Rectal smooth muscle tissue (tissue), 1 donor: ENCODE measurements around the gene DMBX1.
A peak's percentile ranks its signal among the peaks of the same experiment; 100 is the strongest.

ENCODE experiments used
- H3K27ac ChIP-seq: one replicate; pipeline ENCODE4 v1.7.0; 2013; ENCODE audit warnings: low read depth, low read length, inconsistent platforms
- H3K27me3 ChIP-seq: one replicate; pipeline ENCODE4 v1.7.0; 2013; ENCODE audit warnings: low read length; ENCODE audit not compliant: control insufficient read depth, insufficient read depth
- H3K36me3 ChIP-seq: one replicate; pipeline ENCODE4 v1.7.0; 2013; ENCODE audit warnings: low read length; ENCODE audit not compliant: control insufficient read depth, insufficient read depth
- H3K4me1 ChIP-seq: one replicate; pipeline ENCODE4 v1.7.0; 2013; ENCODE audit warnings: low read length; ENCODE audit not compliant: control insufficient read depth, insufficient read depth
- H3K4me3 ChIP-seq: one replicate; pipeline ENCODE4 v1.7.0; 2013; ENCODE audit warnings: low read length
- H3K9ac ChIP-seq: one replicate; pipeline ENCODE4 v1.7.0; 2013; ENCODE audit warnings: low read length

Gene DMBX1

DNA sequence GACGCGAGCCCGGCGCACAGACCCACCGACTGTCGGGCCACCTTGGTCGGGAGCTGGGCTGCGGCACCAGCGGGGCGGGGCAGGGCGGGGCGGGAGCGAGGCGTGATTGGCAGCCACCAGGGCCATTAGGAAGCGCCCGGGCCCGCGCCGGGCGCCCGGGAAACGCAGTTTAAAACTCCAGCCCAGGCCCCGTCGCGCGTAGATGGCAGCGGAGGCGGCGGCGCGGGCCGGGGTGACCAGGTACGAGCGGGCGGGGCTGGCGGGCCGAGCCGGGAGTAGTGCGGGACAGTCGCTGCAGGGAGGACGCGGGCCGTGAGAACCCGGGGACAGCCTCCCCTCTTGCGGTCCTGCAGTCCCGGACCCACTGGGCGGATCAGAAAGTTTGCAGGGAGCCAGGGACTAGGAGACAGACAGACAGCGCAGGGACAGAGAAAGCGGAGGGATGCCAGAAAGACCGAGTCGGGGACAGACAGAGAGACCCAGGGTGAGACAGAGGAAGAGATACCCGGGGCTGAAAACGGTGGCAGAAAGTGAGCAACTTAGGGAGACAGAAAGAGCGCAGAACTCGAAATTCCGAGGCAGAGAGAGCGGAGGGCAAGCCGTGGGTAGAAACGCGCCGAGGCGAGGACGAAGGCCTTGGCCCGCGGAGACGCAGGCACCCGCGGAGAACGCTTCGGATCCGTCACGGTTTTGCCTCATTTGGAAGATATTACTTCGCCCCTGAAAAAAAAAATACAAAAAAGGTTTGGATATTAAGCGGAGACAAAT lies at the start of gene DMBX1:
TSS of gene DMBX1 (plus strand) at position 199 of the 768 bp plus-strand sequence. CDS start 17,175 bp downstream, outside the sequence.
- Histone ChIP-seq H3K9ac (no peak within 1 kb of the TSS), H3K27me3 (peaks cover 64% of the 10 kb centered on the region), H3K36me3 (no peaks in the 10 kb centered on the region), H3K4me3 (peak within 1 kb of the TSS; percentile 20), H3K4me1 (no peaks in the 10 kb centered on the region), H3K27ac (no peak within 1 kb of the TSS)

GRCh38 chr1:46440478-46440877 lies 49.2 kb upstream of the DMBX1 start:
- no peak overlapping the region for H3K27ac ChIP-seq
- no peak overlapping the region for H3K4me3 ChIP-seq
- H3K9ac ChIP-seq = no peak overlapping the region
- H3K27me3 ChIP-seq = peaks cover 2% of the 10 kb centered on the region
- no peaks in the 10 kb centered on the region for H3K4me1 ChIP-seq
- H3K36me3 ChIP-seq = no peaks in the 10 kb centered on the region

DNA sequence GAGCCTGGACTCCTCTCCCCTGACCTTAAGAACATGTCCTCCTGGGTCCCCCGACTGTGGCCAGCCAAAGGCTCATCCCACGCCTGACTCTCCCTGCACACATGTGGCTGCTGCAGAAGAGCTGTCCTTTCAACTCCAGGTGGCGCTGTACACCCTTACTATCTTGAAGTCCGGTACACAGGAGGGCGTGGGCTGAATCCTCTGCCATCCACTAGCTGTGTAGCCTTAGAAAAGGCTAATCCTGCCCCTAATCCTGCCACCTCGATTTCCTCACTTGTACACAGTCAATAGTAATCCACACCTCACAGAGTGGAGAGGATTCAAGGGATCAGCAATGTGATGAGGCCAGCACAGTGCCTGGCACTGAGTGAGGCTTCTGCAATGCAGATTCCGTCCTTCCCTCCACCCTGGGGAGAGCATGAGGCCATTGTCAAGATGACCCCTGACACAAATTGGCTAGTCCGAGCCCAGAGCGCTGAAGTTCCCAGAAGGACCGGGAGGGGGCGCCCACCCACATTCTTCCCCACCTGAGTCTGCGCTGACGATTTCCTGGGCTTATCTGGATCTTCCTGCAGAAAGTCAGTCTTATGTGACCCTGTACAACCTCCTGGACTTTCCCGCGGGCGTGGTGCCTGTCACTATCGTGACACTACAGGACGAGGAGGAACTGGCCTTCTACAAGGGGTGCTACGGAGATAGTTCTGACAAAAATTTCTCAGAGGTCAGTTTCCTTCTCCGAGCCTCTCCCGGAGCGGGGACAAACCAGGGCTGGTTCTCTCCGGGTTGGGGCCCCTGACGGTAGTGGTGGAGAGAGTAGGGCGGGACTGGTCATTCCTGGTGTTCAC lies 47.1 kb upstream of the DMBX1 start:
- no peak overlapping the region for H3K9ac ChIP-seq
- H3K4me3 ChIP-seq = peak overlapping the region; percentile 62
- H3K4me1 ChIP-seq = no peaks in the 10 kb centered on the region
- no peaks in the 10 kb centered on the region for H3K36me3 ChIP-seq
- H3K27ac ChIP-seq = no peak overlapping the region
- H3K27me3 ChIP-seq = peaks cover 7% of the 10 kb centered on the region

DNA sequence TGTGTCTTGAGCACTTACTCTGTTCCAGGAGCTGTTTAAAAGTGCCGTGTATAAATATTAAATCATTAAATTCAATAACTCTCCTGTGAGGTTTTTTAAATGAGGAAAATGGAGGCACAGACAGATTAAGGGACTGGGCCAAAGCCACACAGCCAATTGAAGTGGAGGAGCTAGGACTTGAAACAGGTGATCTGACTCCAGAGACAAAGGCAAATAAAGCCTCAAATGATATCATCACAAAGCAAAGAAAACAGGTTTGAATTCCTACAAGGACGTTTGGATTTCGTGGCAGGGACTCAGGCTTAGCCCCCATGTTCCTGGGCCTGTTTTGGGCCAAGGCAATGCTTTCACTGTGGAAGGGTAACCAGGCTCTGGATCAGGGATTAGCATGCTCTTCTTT lies 45.2 kb upstream of the DMBX1 start:
- no peaks in the 10 kb centered on the region for H3K36me3 ChIP-seq
- no peak overlapping the region for H3K27ac ChIP-seq
- H3K4me3 ChIP-seq = no peak overlapping the region
- no peaks in the 10 kb centered on the region for H3K4me1 ChIP-seq
- no peak overlapping the region for H3K9ac ChIP-seq
- H3K27me3 ChIP-seq = peaks cover 22% of the 10 kb centered on the region

- no peak overlapping the region for H3K4me3 ChIP-seq
- no peak overlapping the region for H3K27ac ChIP-seq
- no peak overlapping the region for H3K9ac ChIP-seq
- peaks cover 24% of the 10 kb centered on the region for H3K27me3 ChIP-seq
- H3K36me3 ChIP-seq = no peaks in the 10 kb centered on the region
- H3K4me1 ChIP-seq = no peaks in the 10 kb centered on the region
Measured at GRCh38 chr1:46445773-46446256, 43.8 kb upstream of the DMBX1 start.

- Histone ChIP-seq H3K36me3 (no peaks in the 10 kb centered on the region), H3K4me1 (no peaks in the 10 kb centered on the region), H3K4me3 (no peak overlapping the region), H3K27me3 (peaks cover 28% of the 10 kb centered on the region), H3K9ac (no peak overlapping the region), H3K27ac (no peak overlapping the region)
Measured at GRCh38 chr1:46446646-46447498, 42.8 kb upstream of the DMBX1 start.

DNA sequence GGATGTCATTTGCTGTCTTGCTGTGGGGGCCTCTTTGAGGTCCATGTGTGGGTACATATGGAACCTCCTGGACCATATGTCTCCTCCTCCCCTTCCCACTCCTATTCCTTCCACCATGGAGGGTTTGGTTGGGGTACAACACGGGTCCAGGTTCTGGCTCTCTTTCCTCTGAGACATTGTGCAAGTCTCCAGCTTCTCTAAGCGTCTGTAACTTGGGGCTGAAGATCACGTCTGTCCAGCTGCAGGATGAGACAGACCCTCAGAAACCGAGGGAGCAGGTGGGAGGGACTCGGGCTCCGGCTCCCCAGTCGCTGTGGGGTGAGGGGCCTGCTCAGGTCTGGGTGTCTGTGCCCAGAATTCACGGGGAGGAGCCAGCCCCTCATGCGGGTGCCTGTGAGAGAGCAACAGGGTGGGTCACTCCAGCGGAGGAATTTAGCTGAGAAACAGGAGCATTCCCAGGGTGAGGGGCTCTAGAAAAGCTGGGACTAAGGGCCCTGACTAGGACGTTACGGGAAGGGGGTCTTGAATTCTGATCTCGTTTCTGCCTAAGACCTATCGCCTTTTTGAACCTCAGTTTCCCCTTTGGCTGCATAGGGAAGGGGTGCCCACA lies 42.0 kb upstream of the DMBX1 start:
- H3K27me3 ChIP-seq = peaks cover 31% of the 10 kb centered on the region
- no peak overlapping the region for H3K9ac ChIP-seq
- H3K27ac ChIP-seq = no peak overlapping the region
- H3K4me3 ChIP-seq = peak overlapping the region; percentile 16
- no peaks in the 10 kb centered on the region for H3K4me1 ChIP-seq
- H3K36me3 ChIP-seq = no peaks in the 10 kb centered on the region

DNA sequence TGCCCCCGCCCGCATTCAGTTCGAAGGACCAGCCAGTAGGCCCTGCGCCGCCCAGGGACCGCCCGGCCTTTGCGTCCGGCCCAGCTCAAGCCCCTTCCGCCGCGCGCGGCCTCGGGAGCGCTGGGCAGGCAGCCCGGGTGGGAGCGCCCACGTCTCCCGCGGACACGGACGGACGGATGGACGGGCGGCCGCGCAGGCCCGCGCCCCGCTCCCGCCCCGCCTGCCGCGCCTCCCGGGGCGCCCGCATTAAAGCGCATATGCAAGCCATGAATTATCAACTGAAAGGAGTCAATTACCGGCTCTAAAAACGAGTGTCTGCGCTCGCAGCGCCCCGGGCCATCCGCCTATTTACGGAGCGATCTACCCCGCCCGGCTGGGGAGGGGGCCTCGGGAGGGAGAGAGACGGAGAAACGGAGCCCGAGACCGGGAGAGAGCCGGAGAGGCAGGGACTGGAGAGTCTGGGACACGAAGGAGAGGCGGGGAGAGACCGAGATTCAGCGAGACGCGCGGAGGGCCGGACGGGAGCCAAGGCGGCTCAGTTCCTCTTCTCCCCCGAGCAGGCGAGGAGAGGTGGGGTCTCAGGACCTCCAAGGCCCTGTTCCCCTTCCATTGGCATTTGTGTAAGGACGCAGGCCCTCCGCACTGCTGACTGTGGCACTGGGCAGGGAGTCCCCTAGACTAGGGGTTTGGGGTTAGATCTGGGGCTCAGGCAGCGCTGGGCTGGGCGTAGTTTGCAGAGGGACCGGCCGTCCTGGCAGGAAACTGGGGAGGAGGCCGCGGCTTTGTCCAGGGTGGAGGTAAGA lies 41.3 kb upstream of the DMBX1 start:
- Histone ChIP-seq H3K36me3 (no peaks in the 10 kb centered on the region), H3K4me3 (peak overlapping the region; percentile 16), H3K27me3 (peaks cover 33% of the 10 kb centered on the region), H3K9ac (no peak overlapping the region), H3K27ac (no peak overlapping the region), H3K4me1 (no peaks in the 10 kb centered on the region)

DNA sequence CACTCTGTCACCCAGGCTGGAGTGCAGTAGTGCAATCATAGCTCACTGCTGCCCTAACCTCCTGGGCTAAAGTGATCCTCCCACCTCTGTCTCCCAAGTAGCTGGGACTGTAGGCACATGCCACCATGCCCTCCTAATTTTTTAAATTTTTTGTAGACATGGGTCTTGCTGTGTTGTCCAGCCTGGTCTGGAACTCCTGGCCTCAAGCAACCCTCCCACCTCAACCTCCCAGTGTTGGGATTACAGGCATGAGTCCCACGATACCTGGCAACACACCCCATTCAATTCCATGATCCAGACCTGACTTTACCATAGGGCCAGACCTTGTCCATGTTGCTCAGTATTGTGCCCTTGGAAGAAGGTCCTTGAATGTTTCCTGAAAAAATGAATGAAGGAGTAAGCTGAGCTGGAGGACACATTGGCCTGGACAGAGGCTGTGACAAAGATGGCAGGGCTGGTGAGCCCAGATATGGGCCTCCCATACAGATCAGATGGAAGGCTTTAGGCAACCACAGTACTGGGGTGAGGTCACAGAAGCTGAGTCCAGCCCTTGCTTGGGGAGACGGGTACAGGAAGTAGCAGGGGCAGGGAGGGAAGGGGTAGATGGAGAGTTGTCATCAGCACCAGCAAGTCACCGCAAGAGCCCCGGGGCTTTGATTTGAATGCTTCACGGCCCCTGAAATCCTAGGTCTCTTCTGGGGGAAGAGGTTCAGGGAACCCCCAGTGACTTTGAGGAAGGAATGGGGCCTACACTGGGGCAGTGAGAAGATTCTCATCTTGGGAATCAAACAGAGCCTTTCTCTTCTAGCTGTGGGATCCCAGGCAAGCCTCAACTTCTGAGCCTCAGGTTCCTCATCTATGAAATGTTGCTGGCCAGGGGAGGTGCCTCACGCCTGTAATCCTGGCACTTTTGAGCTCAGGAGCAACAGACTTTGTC lies 40.1 kb upstream of the DMBX1 start:
- H3K27me3 ChIP-seq = peaks cover 33% of the 10 kb centered on the region
- H3K27ac ChIP-seq = no peak overlapping the region
- no peaks in the 10 kb centered on the region for H3K4me1 ChIP-seq
- no peak overlapping the region for H3K9ac ChIP-seq
- H3K4me3 ChIP-seq = no peak overlapping the region
- no peaks in the 10 kb centered on the region for H3K36me3 ChIP-seq

GRCh38 chr1:46450160-46450517 lies 39.5 kb upstream of the DMBX1 start:
- Histone ChIP-seq H3K27me3 (peaks cover 31% of the 10 kb centered on the region), H3K27ac (no peak overlapping the region)

More at GRCh38 chr1:46450160-46450517, 39.5 kb upstream of the DMBX1 start:
- no peak overlapping the region for H3K9ac ChIP-seq
- no peaks in the 10 kb centered on the region for H3K4me1 ChIP-seq
- H3K4me3 ChIP-seq = no peak overlapping the region
- H3K36me3 ChIP-seq = no peaks in the 10 kb centered on the region
